ENCODE results near the gene SFXN5. TPM values are rescaled to one million over a fixed set of nuclear protein-coding genes. Genes with fewer than 3 reads are reported as not detected.

Gene SFXN5
- polyA plus RNA-seq, 1 donor from 2014 or later: 5.8 TPM

GRCh38 chr2:72965016-72965415, 106.5 kb downstream of the SFXN5 start:
- no peak overlapping the region for H3K9ac ChIP-seq (ENCODE audit: low read length)
- H2AFZ ChIP-seq (ENCODE audit: low read depth, low read length): no peak overlapping the region
- H3K36me3 ChIP-seq (ENCODE audit: insufficient read depth, low read length): no peaks in the 10 kb centered on the region
- no peak overlapping the region for H3K4me2 ChIP-seq (ENCODE audit: low read length)
- no peaks in the 10 kb centered on the region for H3K79me2 ChIP-seq (replicated peaks; ENCODE audit: insufficient read depth, low read length)
- TF ChIP-seq RAD21 (conservative IDR thresholded peaks at IDR 0.05) (no peak), POLR2AphosphoS5 (IDR thresholded peaks at IDR 0.05) (no peak), CTCF (IDR thresholded peaks at IDR 0.05; ENCODE audit: poor library complexity, severe bottlenecking) (no peak), SMC3 (conservative IDR thresholded peaks at IDR 0.05; ENCODE audit: poor library complexity) (no peak), MXI1 (conservative IDR thresholded peaks at IDR 0.05; ENCODE audit: poor library complexity, severe bottlenecking) (no peak), EZH2 (IDR thresholded peaks at IDR 0.05; ENCODE audit: borderline replicate concordance, insufficient read depth, low read length, poor library complexity, severe bottlenecking) (no peak), EP300 (conservative IDR thresholded peaks at IDR 0.05; ENCODE audit: poor library complexity, severe bottlenecking) (no peak), REST (IDR thresholded peaks at IDR 0.05; ENCODE audit: borderline replicate concordance) (no peak), TAF1 (IDR thresholded peaks at IDR 0.05; ENCODE audit: low read depth) (no peak)
- H3K9me2 ChIP-seq (ENCODE audit: insufficient read depth, low read length): no peaks in the 10 kb centered on the region
- H3K9me3 ChIP-seq (ENCODE audit: low read length): no peaks in the 10 kb centered on the region
- no peak overlapping the region for H3K4me3 ChIP-seq (ENCODE audit: low read length)
- H3K27ac ChIP-seq (ENCODE audit: low read length): no peak overlapping the region
- H4K20me1 ChIP-seq (ENCODE audit: insufficient read depth): no peaks in the 10 kb centered on the region
- H3K27me3 ChIP-seq (ENCODE audit: insufficient read depth, low read depth, low read length): no peaks in the 10 kb centered on the region
- H3F3A ChIP-seq (ENCODE audit: insufficient read depth, low read length, poor library complexity, severe bottlenecking): no peaks in the 10 kb centered on the region

GRCh38 chr2:72964146-72964525, 107.4 kb downstream of the SFXN5 start:
- H2AFZ ChIP-seq (ENCODE audit: low read depth, low read length): no peak overlapping the region
- H3K9me3 ChIP-seq (ENCODE audit: low read length): no peaks in the 10 kb centered on the region
- H3K9me2 ChIP-seq (ENCODE audit: insufficient read depth, low read length): no peaks in the 10 kb centered on the region
- H4K20me1 ChIP-seq (ENCODE audit: insufficient read depth): no peaks in the 10 kb centered on the region
- no peaks in the 10 kb centered on the region for H3K27me3 ChIP-seq (ENCODE audit: insufficient read depth, low read depth, low read length)
- H3K79me2 ChIP-seq (replicated peaks; ENCODE audit: insufficient read depth, low read length): no peaks in the 10 kb centered on the region
- no peaks in the 10 kb centered on the region for H3K36me3 ChIP-seq (ENCODE audit: insufficient read depth, low read length)
- H3K4me2 ChIP-seq (ENCODE audit: low read length): no peak overlapping the region
- no peak overlapping the region for H3K27ac ChIP-seq (ENCODE audit: low read length)
- H3K4me3 ChIP-seq (ENCODE audit: low read length): no peak overlapping the region
- no peak overlapping the region for H3K9ac ChIP-seq (ENCODE audit: low read length)
- H3F3A ChIP-seq (ENCODE audit: insufficient read depth, low read length, poor library complexity, severe bottlenecking): no peaks in the 10 kb centered on the region
- no peak for TF ChIP-seq TAF1 (IDR thresholded peaks at IDR 0.05; ENCODE audit: low read depth)
- TF ChIP-seq CTCF (IDR thresholded peaks at IDR 0.05; ENCODE audit: poor library complexity, severe bottlenecking): no peak
- TF ChIP-seq EP300 (conservative IDR thresholded peaks at IDR 0.05; ENCODE audit: poor library complexity, severe bottlenecking): no peak
- TF ChIP-seq EZH2 (IDR thresholded peaks at IDR 0.05; ENCODE audit: borderline replicate concordance, insufficient read depth, low read length, poor library complexity, severe bottlenecking): no peak
- TF ChIP-seq REST (IDR thresholded peaks at IDR 0.05; ENCODE audit: borderline replicate concordance): no peak
- no peak for TF ChIP-seq SMC3 (conservative IDR thresholded peaks at IDR 0.05; ENCODE audit: poor library complexity)
- no peak for TF ChIP-seq POLR2AphosphoS5 (IDR thresholded peaks at IDR 0.05)
- TF ChIP-seq RAD21 (conservative IDR thresholded peaks at IDR 0.05): no peak
- no peak for TF ChIP-seq MXI1 (conservative IDR thresholded peaks at IDR 0.05; ENCODE audit: poor library complexity, severe bottlenecking)

All from neural cell (in vitro differentiated cells).